Mesenchymal stem cell (in vitro differentiated cells and primary cell): Measurements from ENCODE around the gene LHB.
A peak's percentile ranks its signal among the peaks of the same experiment; 100 is the strongest.
"Not testable (repeated sequence)": the region's sequence is repeated elsewhere in the genome, so short reads cannot be mapped to it uniquely, and the experiment has no call there.

ENCODE experiments used
- DNase-seq: peaks from one replicate; pipeline ENCODE4 v3.0.0-alpha.2; 2013
- H2AFZ ChIP-seq: one replicate; pipeline ENCODE4 v1.6.1; 2013; ENCODE audit warnings: low read depth, mild to moderate bottlenecking, control low read depth, inconsistent platforms, low read length, moderate library complexity
- H2AK5ac ChIP-seq: 2 replicates; pipeline ENCODE4 v1.6.1; 2013; ENCODE audit warnings: low read length, moderate library complexity, mild to moderate bottlenecking, inconsistent platforms; ENCODE audit not compliant: severe bottlenecking
- H2BK120ac ChIP-seq: one replicate; pipeline ENCODE4 v1.6.1; 2013; ENCODE audit warnings: low read depth, mild to moderate bottlenecking, inconsistent platforms, low read length, moderate library complexity
- H2BK12ac ChIP-seq, 2 experiments: one replicate each; pipeline ENCODE4 v1.6.1; 2013; ENCODE audit warnings: inconsistent platforms in 2 of 2, low read length in 2 of 2, mild to moderate bottlenecking in 2 of 2, moderate library complexity in 2 of 2, control low read depth in 1 of 2
- H2BK15ac ChIP-seq: one replicate; pipeline ENCODE4 v1.6.1; 2013; ENCODE audit warnings: mild to moderate bottlenecking, low read depth, inconsistent platforms; ENCODE audit not compliant: poor library complexity, severe bottlenecking
- H2BK5ac ChIP-seq: 2 replicates; pipeline ENCODE4 v1.6.1; 2013; ENCODE audit warnings: low read depth, mild to moderate bottlenecking, low read length, control low read depth, inconsistent platforms; ENCODE audit not compliant: poor library complexity, severe bottlenecking
- H3K14ac ChIP-seq, 2 experiments: one replicate each; pipeline ENCODE4 v1.6.1; 2013; ENCODE audit warnings: inconsistent platforms in 2 of 2, low read length in 2 of 2, control low read depth in 1 of 2, mild to moderate bottlenecking in 1 of 2, moderate library complexity in 1 of 2
- H3K18ac ChIP-seq, 2 experiments: one replicate each; pipeline ENCODE4 v1.6.1; 2013; ENCODE audit warnings: inconsistent platforms in 2 of 2, low read length in 2 of 2, control low read depth in 1 of 2, low read depth in 1 of 2, mild to moderate bottlenecking in 1 of 2
- H3K23ac ChIP-seq, 2 experiments: one replicate each; pipeline ENCODE4 v1.6.1; 2013; ENCODE audit warnings: inconsistent platforms in 2 of 2, low read length in 2 of 2, mild to moderate bottlenecking in 2 of 2, moderate library complexity in 2 of 2, control low read depth in 1 of 2
- H3K27ac ChIP-seq: 2 replicates; pipeline ENCODE4 v1.5.1; 2013; ENCODE audit warnings: mild to moderate bottlenecking, moderate library complexity, low read length, control low read depth, inconsistent platforms; ENCODE audit not compliant: poor library complexity, severe bottlenecking
- H3K27me3 ChIP-seq, 2 experiments: 2 replicates each; pipeline versions ENCODE4 v1.6.1 to v1.7.0; 2013; ENCODE audit warnings: low read length in 2 of 2, mild to moderate bottlenecking in 2 of 2, moderate library complexity in 2 of 2, control low read depth in 1 of 2, inconsistent platforms in 1 of 2; ENCODE audit not compliant: control insufficient read depth in 1 of 2, insufficient read depth in 1 of 2
- H3K36me3 ChIP-seq, 2 experiments: 2 replicates each; pipeline versions ENCODE4 v1.6.1 to v1.7.0; 2013; ENCODE audit warnings: low read length in 2 of 2, control low read depth in 1 of 2, inconsistent platforms in 1 of 2, low read depth in 1 of 2, mild to moderate bottlenecking in 1 of 2; ENCODE audit not compliant: insufficient read depth in 2 of 2, control insufficient read depth in 1 of 2
- H3K4ac ChIP-seq, 2 experiments: one replicate each; pipeline ENCODE4 v1.6.1; 2013; ENCODE audit warnings: inconsistent platforms in 2 of 2, low read length in 2 of 2, mild to moderate bottlenecking in 2 of 2, moderate library complexity in 2 of 2, control low read depth in 1 of 2, low read depth in 1 of 2
- H3K4me1 ChIP-seq: 2 replicates; pipeline ENCODE4 v1.6.1; 2013; ENCODE audit warnings: low read depth, low read length, control low read depth; ENCODE audit not compliant: control insufficient read depth, insufficient read depth
- H3K4me2 ChIP-seq: 2 replicates; pipeline ENCODE4 v1.6.1; 2013; ENCODE audit warnings: low read length, mild to moderate bottlenecking, inconsistent platforms; ENCODE audit not compliant: poor library complexity, severe bottlenecking
- H3K4me3 ChIP-seq, 2 experiments: 2 replicates each; pipeline versions ENCODE4 v1.5.1 to v1.7.0; 2013; ENCODE audit warnings: low read length in 2 of 2, mild to moderate bottlenecking in 2 of 2, control low read depth in 1 of 2, low read depth in 1 of 2; ENCODE audit not compliant: insufficient read depth in 1 of 2
- H3K79me1 ChIP-seq: replicated peaks from 2 replicates; pipeline ENCODE4 v1.6.1; 2013; ENCODE audit warnings: mild to moderate bottlenecking, control low read depth, low read length, inconsistent platforms; ENCODE audit not compliant: poor library complexity, severe bottlenecking
- H3K9ac ChIP-seq: 2 replicates; pipeline ENCODE4 v1.7.0; 2013; ENCODE audit warnings: mild to moderate bottlenecking, low read length, moderate library complexity
- H3K9me3 ChIP-seq: 2 replicates; pipeline ENCODE4 v1.7.0; 2013; ENCODE audit warnings: mild to moderate bottlenecking, low read length; ENCODE audit not compliant: control insufficient read depth
- H4K8ac ChIP-seq: one replicate; pipeline ENCODE4 v1.6.1; 2013; ENCODE audit warnings: inconsistent platforms, mild to moderate bottlenecking, low read length, moderate library complexity
- H4K91ac ChIP-seq: one replicate; pipeline ENCODE4 v1.6.1; 2013; ENCODE audit warnings: mild to moderate bottlenecking, low read length, inconsistent platforms
- WGBS: methylation state at CpG from one replicate; pipeline ENCODE4 v1.1.7; 2013; ENCODE audit warnings: mixed read lengths; 5-methylcytosine and 5-hydroxymethylcytosine counted together

LHB gene

GRCh38 chr19:49030323-49030722 lies 13.4 kb upstream of the LHB start:
- H3K79me1 ChIP-seq, H3K4me2 ChIP-seq, H2BK12ac ChIP-seq, DNase-seq, H3K4me3 ChIP-seq, H3K18ac ChIP-seq, H3K9ac ChIP-seq, H3K27me3 ChIP-seq, H3K4ac ChIP-seq, H2BK120ac ChIP-seq, H2AK5ac ChIP-seq, H3K27ac ChIP-seq, H3K9me3 ChIP-seq, H2BK5ac ChIP-seq, H2BK15ac ChIP-seq, H3K36me3 ChIP-seq, H3K4me1 ChIP-seq, H4K8ac ChIP-seq, H2AFZ ChIP-seq, H3K23ac ChIP-seq, H3K14ac ChIP-seq, H4K91ac ChIP-seq: not testable (repeated sequence)
- 100% methylated on average over 3 of the region's 8 CpGs for WGBS

GRCh38 chr19:49029749-49030148 lies 12.9 kb upstream of the LHB start:
- H2BK120ac ChIP-seq, H3K18ac ChIP-seq, H2BK15ac ChIP-seq, H3K4me2 ChIP-seq, H2AK5ac ChIP-seq, H3K4me3 ChIP-seq, H2BK12ac ChIP-seq, H3K4me1 ChIP-seq, H3K4ac ChIP-seq, H3K36me3 ChIP-seq, H2BK5ac ChIP-seq, H3K23ac ChIP-seq, H3K14ac ChIP-seq, H3K27ac ChIP-seq, H3K79me1 ChIP-seq, H4K91ac ChIP-seq, H4K8ac ChIP-seq, H3K27me3 ChIP-seq, H3K9me3 ChIP-seq, H3K9ac ChIP-seq, H2AFZ ChIP-seq: not testable (repeated sequence)
- peak; percentile 16 for DNase-seq
- 40% methylated on average over 10 of the region's 14 CpGs for WGBS

GRCh38 chr19:49028686-49029085 lies 11.8 kb upstream of the LHB start:
- H3K9ac ChIP-seq, H3K79me1 ChIP-seq, H2AK5ac ChIP-seq, H4K8ac ChIP-seq, H3K4me2 ChIP-seq, DNase-seq, H2BK5ac ChIP-seq, H2BK12ac ChIP-seq, H3K27ac ChIP-seq, H3K4me3 ChIP-seq, H3K23ac ChIP-seq, H3K27me3 ChIP-seq, H2BK120ac ChIP-seq, H3K36me3 ChIP-seq, H3K4ac ChIP-seq, H3K14ac ChIP-seq, H3K18ac ChIP-seq, H2BK15ac ChIP-seq, H3K9me3 ChIP-seq, H4K91ac ChIP-seq, H3K4me1 ChIP-seq, H2AFZ ChIP-seq: not testable (repeated sequence)
- 97% methylated on average over 6 of the region's 9 CpGs for WGBS

- H3K4me3 ChIP-seq, H2BK120ac ChIP-seq, H3K18ac ChIP-seq, DNase-seq, H4K8ac ChIP-seq, H3K23ac ChIP-seq, H2AK5ac ChIP-seq, H2AFZ ChIP-seq, H2BK15ac ChIP-seq, H3K14ac ChIP-seq, H3K79me1 ChIP-seq, H3K36me3 ChIP-seq, H3K9ac ChIP-seq, H3K9me3 ChIP-seq, H3K27ac ChIP-seq, H4K91ac ChIP-seq, H2BK12ac ChIP-seq, H3K4ac ChIP-seq, H3K4me2 ChIP-seq, H2BK5ac ChIP-seq: not testable (repeated sequence)
- Histone ChIP-seq H3K27me3 (peaks cover 0 to 10% of the 10 kb centered on the region in 2 experiments), H3K4me1 (peaks cover 11% of the 10 kb centered on the region)
- 59% methylated on average over 22 of the region's 23 CpGs for WGBS
Measured at GRCh38 chr19:49025599-49025998, 8.7 kb upstream of the LHB start.
